WERI-Rb-1 (cell line): ENCODE results near the gene ARMH1.
"Not testable (repeated sequence)": the region's sequence is repeated elsewhere in the genome, so short reads cannot be mapped to it uniquely, and the experiment has no call there.

ENCODE experiments used
- DNase-seq: peaks from one replicate; pipeline ENCODE4 v3.0.0-alpha.2; 2020
- H3K27ac ChIP-seq: fragments of 250-450 bp; sonication (Bioruptor Pico); 2 replicates; pipeline ENCODE4 v1.5.1; 2020; ENCODE audit warnings: mild to moderate bottlenecking, moderate library complexity
- H3K27me3 ChIP-seq: fragments of 250-450 bp; sonication (Bioruptor Pico); 2 replicates; pipeline ENCODE4 v1.5.1; 2021; ENCODE audit warnings: mild to moderate bottlenecking, low read depth, moderate library complexity; ENCODE audit not compliant: insufficient read depth, severe bottlenecking
- H3K36me3 ChIP-seq: fragments of 250-450 bp; sonication (Bioruptor Pico); 2 replicates; pipeline ENCODE4 v1.5.1; 2020; ENCODE audit warnings: mild to moderate bottlenecking, moderate library complexity
- H3K4me3 ChIP-seq: 2 replicates; pipeline ENCODE4 v1.5.1; 2011; ENCODE audit warnings: low read depth, mild to moderate bottlenecking, control low read depth, low read length
- H3K9me3 ChIP-seq: fragments of 250-450 bp; sonication (Bioruptor Pico); 2 replicates; pipeline ENCODE4 v1.5.1; 2021; ENCODE audit warnings: mild to moderate bottlenecking, moderate library complexity; ENCODE audit not compliant: severe bottlenecking
- CTCF ChIP-seq: IDR thresholded peaks from 2 replicates; pipeline ENCODE4 v1.5.1; 2011; ENCODE audit warnings: low read depth, mild to moderate bottlenecking, control low read depth, inconsistent platforms, low read length

The ARMH1 gene

GRCh38 chr1:44759077-44759476, 84.6 kb downstream of the ARMH1 start:
- Histone ChIP-seq H3K4me3 (no peak overlapping the region), H3K27ac (no peak overlapping the region), H3K27me3 (no peaks in the 10 kb centered on the region), H3K36me3 (peaks cover 96% of the 10 kb centered on the region), H3K9me3 (no peaks in the 10 kb centered on the region)
- TF ChIP-seq CTCF, result no peak
- no peak for DNase-seq

GRCh38 chr1:44760876-44761275, 86.4 kb downstream of the ARMH1 start:
- no peaks in the 10 kb centered on the region for H3K27me3 ChIP-seq
- H3K9me3 ChIP-seq, result no peaks in the 10 kb centered on the region
- H3K36me3 ChIP-seq, result peaks cover 95% of the 10 kb centered on the region
- TF ChIP-seq CTCF, result no peak
- no peak overlapping the region for H3K4me3 ChIP-seq
- DNase-seq, result no peak
- no peak overlapping the region for H3K27ac ChIP-seq

- H3K27ac ChIP-seq, H3K27me3 ChIP-seq, H3K4me3 ChIP-seq, DNase-seq, H3K9me3 ChIP-seq: not testable (repeated sequence)
- peaks cover 62% of the 10 kb centered on the region for H3K36me3 ChIP-seq
Observed at GRCh38 chr1:44766421-44766820, 91.9 kb downstream of the ARMH1 start.
